Measurements from ENCODE around the gene CDYL. TPM values are rescaled to one million over a fixed set of nuclear protein-coding genes. Genes with fewer than 3 reads are reported as not detected.

The CDYL gene
- total and polyA plus RNA-seq, 4 donors = 3.3 to 25.4 (median 11.0) TPM

DNA sequence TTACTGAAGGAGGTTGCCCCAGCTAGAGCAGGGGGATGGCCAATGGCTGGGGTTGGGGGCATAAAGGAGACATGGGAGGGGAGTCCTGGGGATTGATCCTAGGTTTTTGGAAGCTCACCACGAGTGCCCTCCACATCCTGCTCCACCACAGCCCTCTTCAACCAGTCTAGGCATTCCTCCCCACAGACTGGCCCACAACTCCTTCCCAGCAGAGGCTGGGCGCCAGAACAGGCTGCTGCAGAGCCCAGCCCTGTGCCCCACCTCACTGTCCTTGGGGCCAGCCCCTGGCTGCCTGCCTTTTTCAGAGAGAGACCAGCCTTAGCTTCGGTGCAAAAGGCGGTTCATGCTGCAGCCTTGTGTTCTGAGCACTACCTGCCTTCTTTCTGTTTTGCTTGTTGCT lies 211.2 kb downstream of the CDYL start:
- Histone ChIP-seq H3K36me3 (ENCODE audit: control insufficient read depth in 4 of 4, insufficient read depth in 3 of 4, low read depth in 1 of 4, low read length in 3 of 4) (no peaks in the 10 kb centered on the region), H3K9me3 (ENCODE audit: control insufficient read depth in 4 of 4, low read length in 3 of 4) (peaks cover 0 to 1% (median 0%) of the 10 kb centered on the region in 4 donors), H3K4me1 (ENCODE audit: control insufficient read depth in 4 of 4, insufficient read depth in 4 of 4, low read length in 3 of 4) (no peaks in the 10 kb centered on the region), H3K9ac (ENCODE audit: low read depth in 1 of 2, low read length in 2 of 2) (no peak overlapping the region), H3K4me3 (ENCODE audit: low read depth in 1 of 3, low read length in 3 of 3) (no peak overlapping the region), H3K27ac (ENCODE audit: low read depth in 1 of 2, low read length in 2 of 2) (no peak overlapping the region), H3K27me3 (ENCODE audit: control insufficient read depth in 4 of 4, insufficient read depth in 4 of 4, low read length in 3 of 4) (no peaks in the 10 kb centered on the region)
- WGBS = 88% methylated on average over 4 of the region's 4 CpGs
- TF ChIP-seq YY1 (IDR thresholded peaks at IDR 0.05) (no peak), JUND (IDR thresholded peaks at IDR 0.05) (no peak), HNF4A (conservative IDR thresholded peaks at IDR 0.05) (no peak), RAD21 (IDR thresholded peaks at IDR 0.05) (no peak), HNF4G (IDR thresholded peaks at IDR 0.05) (no peak), CTCF (IDR thresholded peaks at IDR 0.05; ENCODE audit: low read depth, low read length, missing input control) (no peak), GABPA (IDR thresholded peaks at IDR 0.05 in 1 of 2, conservative IDR thresholded peaks at IDR 0.05 in 1 of 2) (no peak), SP1 (IDR thresholded peaks at IDR 0.05) (no peak), RXRA (IDR thresholded peaks at IDR 0.05) (no peak), ZBTB33 (IDR thresholded peaks at IDR 0.05) (no peak), FOXA1 (IDR thresholded peaks at IDR 0.05) (no peak), TAF1 (conservative IDR thresholded peaks at IDR 0.05) (no peak), EGR1 (IDR thresholded peaks at IDR 0.05; ENCODE audit: low read depth in 2 of 2) (no peak), NR2F2 (IDR thresholded peaks at IDR 0.05) (no peak)
- TF ChIP-seq, protein P1, sequence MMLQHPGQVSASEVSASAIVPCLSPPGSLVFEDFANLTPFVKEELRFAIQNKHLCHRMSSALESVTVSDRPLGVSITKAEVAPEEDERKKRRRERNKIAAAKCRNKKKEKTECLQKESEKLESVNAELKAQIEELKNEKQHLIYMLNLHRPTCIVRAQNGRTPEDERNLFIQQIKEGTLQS (IDR thresholded peaks at IDR 0.05) = no peak
- TF ChIP-seq, protein P2, sequence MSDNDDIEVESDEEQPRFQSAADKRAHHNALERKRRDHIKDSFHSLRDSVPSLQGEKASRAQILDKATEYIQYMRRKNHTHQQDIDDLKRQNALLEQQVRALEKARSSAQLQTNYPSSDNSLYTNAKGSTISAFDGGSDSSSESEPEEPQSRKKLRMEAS (IDR thresholded peaks at IDR 0.05) = no peak
- TF ChIP-seq, protein P3, sequence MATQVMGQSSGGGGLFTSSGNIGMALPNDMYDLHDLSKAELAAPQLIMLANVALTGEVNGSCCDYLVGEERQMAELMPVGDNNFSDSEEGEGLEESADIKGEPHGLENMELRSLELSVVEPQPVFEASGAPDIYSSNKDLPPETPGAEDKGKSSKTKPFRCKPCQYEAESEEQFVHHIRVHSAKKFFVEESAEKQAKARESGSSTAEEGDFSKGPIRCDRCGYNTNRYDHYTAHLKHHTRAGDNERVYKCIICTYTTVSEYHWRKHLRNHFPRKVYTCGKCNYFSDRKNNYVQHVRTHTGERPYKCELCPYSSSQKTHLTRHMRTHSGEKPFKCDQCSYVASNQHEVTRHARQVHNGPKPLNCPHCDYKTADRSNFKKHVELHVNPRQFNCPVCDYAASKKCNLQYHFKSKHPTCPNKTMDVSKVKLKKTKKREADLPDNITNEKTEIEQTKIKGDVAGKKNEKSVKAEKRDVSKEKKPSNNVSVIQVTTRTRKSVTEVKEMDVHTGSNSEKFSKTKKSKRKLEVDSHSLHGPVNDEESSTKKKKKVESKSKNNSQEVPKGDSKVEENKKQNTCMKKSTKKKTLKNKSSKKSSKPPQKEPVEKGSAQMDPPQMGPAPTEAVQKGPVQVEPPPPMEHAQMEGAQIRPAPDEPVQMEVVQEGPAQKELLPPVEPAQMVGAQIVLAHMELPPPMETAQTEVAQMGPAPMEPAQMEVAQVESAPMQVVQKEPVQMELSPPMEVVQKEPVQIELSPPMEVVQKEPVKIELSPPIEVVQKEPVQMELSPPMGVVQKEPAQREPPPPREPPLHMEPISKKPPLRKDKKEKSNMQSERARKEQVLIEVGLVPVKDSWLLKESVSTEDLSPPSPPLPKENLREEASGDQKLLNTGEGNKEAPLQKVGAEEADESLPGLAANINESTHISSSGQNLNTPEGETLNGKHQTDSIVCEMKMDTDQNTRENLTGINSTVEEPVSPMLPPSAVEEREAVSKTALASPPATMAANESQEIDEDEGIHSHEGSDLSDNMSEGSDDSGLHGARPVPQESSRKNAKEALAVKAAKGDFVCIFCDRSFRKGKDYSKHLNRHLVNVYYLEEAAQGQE (IDR thresholded peaks at IDR 0.05) = no peak
- DNase-seq (ENCODE audit: low spot score) = no peak

All from liver (tissue), 9 donors.